Measurements from ENCODE around the gene CRCP.

DNA sequence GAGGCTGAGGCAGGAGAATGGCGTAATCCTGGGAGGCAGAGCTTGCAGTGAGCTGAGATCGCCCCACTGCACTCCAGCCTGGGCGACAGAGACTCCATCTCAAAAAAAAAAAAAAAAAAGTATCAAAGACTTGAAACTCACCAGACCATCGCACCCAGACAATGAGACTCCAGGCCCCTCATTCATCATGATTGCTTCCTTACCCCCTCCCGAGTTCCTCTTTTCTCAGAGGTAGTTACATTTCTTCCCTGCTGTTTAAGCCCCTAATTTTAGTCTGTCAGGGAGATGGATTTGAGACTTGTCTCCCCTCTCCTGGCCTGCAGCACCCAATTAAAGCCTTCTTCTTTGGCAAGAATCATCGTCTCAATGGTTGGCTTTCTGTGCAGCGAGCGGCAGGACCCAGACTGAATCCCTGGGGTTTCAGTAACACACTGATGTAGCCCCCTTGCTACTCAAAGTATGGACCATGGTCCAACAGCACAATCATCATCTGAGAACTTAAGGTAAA is 71.1 kb downstream of the CRCP start:
- no peak for TF ChIP-seq POLR2A (IDR thresholded peaks at IDR 0.05)
- TF ChIP-seq, protein P1, sequence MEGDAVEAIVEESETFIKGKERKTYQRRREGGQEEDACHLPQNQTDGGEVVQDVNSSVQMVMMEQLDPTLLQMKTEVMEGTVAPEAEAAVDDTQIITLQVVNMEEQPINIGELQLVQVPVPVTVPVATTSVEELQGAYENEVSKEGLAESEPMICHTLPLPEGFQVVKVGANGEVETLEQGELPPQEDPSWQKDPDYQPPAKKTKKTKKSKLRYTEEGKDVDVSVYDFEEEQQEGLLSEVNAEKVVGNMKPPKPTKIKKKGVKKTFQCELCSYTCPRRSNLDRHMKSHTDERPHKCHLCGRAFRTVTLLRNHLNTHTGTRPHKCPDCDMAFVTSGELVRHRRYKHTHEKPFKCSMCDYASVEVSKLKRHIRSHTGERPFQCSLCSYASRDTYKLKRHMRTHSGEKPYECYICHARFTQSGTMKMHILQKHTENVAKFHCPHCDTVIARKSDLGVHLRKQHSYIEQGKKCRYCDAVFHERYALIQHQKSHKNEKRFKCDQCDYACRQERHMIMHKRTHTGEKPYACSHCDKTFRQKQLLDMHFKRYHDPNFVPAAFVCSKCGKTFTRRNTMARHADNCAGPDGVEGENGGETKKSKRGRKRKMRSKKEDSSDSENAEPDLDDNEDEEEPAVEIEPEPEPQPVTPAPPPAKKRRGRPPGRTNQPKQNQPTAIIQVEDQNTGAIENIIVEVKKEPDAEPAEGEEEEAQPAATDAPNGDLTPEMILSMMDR (IDR thresholded peaks at IDR 0.05): no peak
- TF ChIP-seq POLR2AphosphoS5 (IDR thresholded peaks at IDR 0.05): no peak
- no peak for TF ChIP-seq EP300 (IDR thresholded peaks at IDR 0.05)

Data from upper lobe of left lung (tissue), 4 donors.